Measurements from ENCODE around the gene ERG.

Gene ERG

GRCh38 chr21:38434913-38435533, 63.3 kb downstream of the ERG start:
- DNase-seq (ENCODE audit: low read depth in 2 of 2) = no peak

DNA sequence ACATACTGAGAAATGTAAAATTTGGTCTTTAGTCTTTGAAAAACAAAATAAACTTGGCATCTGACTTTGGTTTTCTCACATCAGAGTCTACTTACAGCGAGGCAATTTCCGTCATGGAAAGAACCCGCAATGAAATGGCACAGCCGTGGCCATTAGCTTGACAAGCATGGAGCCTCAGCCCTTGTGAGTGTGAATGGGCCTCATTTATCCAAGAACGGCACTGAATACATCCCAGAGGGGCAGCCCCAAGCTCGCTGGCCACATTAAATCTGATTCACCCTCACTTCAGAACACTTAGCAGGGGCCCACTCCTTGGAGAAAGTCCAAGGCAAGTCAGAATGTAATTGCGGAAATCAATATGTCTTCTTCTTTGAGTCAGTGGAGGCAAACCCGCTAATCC, 64.8 kb downstream of the ERG start:
- DNase-seq (ENCODE audit: low read depth in 2 of 2) = no peak

DNA sequence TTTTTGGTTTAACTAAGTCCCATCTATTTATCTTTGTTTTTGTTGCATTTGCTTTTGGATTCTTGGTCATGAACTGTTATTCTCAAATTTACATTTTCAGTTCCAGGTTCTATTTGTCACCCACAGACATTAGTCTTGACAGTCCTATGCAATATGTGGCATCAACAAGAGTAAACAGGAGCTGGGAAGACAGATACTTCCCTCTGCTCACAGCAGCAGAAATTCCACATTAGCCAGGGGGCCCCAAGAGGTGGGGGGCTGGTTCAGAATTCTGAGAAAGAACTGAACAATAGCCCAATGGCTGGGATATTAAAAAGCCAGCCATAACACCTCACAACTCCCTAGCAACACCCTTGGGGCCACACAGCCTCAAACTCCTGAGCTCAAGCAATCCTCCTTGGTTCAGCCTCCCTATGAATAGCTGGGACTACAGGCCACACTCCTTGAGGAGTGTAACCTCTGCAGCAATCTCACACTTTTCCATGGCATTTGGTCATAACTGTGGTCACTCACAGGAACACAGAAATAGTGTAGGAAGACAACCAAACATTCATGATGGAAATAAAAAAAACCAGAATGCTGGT, 67.8 kb downstream of the ERG start:
- no peak for DNase-seq (ENCODE audit: low read depth in 2 of 2)

- no peak for DNase-seq (ENCODE audit: low read depth in 2 of 2)
These were observed 69.3 kb downstream of the ERG start for GRCh38 chr21:38429011-38429410.

GRCh38 chr21:38428211-38428610, 70.1 kb downstream of the ERG start:
- no peak for DNase-seq (ENCODE audit: low read depth in 2 of 2)

DNA sequence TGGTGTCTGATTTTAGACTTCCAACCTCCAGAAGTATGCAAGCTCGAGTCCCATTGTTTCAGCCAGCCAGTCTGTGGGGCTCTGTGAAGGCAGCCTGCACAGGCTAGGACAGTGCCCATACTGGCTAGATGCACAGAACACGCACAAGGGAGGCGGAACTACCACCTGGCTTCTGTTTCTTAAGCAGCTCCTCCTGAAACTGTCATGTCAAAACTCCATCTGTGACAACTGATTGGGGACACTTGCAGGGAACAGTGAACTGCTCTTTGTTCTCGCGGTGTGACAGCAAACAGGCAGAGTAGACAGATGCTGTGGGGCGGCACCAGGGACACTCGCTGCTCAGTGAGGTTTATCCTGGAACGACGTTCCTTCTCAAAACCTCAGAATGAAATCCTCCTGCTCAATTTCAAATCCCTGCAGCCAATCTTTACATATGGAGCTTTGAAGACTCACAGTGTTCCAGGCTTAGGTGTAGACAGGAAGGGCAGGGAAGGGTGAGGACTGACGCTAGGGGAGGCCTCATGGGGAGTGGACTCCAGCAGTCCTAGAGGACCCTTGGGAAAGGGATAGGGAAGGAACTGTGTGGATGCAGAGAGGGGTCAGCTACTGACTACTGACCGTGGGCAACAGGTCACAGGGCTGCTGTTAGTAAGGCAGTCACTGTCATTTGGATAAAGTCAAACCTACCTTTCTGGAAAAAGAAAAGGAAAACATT, 73.8 kb downstream of the ERG start:
- no peak for DNase-seq (ENCODE audit: low read depth in 2 of 2)

DNA sequence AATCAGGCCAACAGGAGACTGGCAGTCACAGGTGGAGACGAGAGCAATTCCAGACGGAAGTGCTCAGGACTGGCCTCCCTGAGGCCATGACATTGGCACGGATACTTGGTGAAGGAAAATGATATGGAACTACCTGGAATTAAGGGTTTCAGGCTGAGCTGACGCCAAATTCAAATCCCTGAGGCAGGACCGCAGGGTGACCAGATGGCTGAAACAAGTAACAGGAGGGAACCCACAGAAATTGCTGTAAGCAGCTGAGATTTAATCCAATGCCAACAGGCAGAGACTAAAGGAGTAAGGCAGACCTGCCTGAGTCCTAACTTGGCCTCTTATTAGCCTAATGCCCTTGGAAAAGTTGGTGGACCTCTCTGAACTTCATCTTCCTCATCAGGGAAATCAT, 76.2 kb downstream of the ERG start:
- no peak for DNase-seq (ENCODE audit: low read depth in 2 of 2)

DNA sequence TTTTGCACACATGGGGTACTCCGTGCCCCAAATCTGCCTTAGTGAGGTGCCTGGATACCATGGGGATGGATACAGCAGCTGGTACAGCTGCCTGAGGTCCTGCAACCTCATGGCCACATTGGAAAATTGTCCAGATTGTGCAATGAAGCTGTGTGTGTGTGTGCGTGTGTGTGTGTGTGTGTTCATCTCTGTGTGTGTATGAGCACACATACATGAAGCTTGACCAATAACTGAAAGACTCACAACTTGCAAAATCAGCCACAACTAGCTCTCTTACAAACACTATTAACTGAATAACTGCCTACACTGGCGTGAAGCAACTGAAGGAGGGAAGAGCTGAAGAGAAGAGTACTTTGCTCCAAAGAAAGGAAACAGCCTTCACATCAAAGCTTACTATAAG, 78.1 kb downstream of the ERG start:
- no peak for DNase-seq (ENCODE audit: low read depth in 2 of 2)

- DNase-seq (ENCODE audit: low read depth in 2 of 2) = no peak
These were observed 80.6 kb downstream of the ERG start for GRCh38 chr21:38417726-38418125.

- DNase-seq (ENCODE audit: low read depth in 2 of 2) = no peak
These were observed 81.5 kb downstream of the ERG start for GRCh38 chr21:38416791-38417190.

- DNase-seq (ENCODE audit: low read depth in 2 of 2) = no peak
These were observed 84.2 kb downstream of the ERG start for GRCh38 chr21:38413958-38414548.

GRCh38 chr21:38410466-38410865, 87.8 kb downstream of the ERG start:
- no peak for DNase-seq (ENCODE audit: low read depth in 2 of 2)

- no peak for DNase-seq (ENCODE audit: low read depth in 2 of 2)
These were observed 88.4 kb downstream of the ERG start for GRCh38 chr21:38409907-38410306.

- no peak for DNase-seq (ENCODE audit: low read depth in 2 of 2)
These were observed 94.1 kb downstream of the ERG start for GRCh38 chr21:38404177-38404576.

GRCh38 chr21:38402795-38403194, 95.5 kb downstream of the ERG start:
- no peak for DNase-seq (ENCODE audit: low read depth in 2 of 2)

DNA sequence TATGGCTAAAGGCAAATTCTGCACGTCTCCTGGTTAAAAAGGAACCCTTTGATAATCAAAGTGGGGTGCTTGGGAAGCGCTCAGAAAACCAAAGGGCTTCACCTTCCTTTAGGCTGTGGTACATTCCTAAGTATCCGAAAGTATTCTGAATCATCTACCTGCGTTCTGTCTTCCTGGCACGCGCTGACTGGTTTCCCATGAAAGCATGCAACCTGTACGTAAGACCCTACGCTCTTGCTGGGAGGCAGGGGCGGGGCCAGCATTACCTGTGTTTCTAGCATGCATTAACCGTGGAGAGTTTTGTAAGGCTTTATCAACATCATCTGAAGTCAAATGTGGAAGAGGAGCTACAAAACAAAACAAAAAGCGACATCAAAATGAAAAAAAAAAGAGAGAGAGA, 96.0 kb downstream of the ERG start:
- no peak for DNase-seq (ENCODE audit: low read depth in 2 of 2)

- no peak for DNase-seq (ENCODE audit: low read depth in 2 of 2)
These were observed 96.9 kb downstream of the ERG start for GRCh38 chr21:38401191-38401926.

DNA sequence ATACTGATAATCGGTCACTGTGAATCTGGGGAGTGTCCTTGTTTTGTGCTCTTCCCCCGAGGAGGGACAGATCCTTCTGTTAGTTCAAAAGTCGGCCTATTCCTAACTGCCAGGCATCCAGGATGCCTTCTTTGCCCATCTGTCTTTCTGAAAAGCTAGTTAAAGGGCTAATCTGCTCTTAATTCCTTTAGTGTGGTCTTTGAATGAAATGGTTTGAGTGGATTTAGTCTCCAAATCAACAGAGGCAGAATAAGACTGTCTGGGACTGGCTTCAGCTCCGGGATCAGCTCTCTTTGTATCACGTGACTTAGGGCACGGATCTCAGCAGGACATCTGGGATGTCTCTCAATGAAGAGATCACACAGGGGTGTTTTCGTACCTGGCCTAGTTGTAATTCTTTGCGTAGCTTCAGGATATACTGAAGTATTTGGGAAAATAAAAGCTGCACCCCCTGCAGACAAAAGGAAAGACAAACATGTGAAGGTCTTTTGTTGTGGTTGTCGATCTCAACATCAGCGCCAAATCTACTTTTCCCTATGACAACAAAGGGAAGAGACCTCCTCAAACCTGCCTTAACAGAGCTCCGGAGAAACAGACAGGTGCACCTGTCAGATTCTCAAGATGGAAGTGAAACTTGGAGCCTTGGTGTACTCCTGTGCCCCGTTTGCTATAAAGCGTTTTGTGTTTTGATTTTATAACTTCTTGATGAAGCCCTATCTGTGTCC, 97.9 kb downstream of the ERG start:
- no peak for DNase-seq (ENCODE audit: low read depth in 2 of 2)

DNA sequence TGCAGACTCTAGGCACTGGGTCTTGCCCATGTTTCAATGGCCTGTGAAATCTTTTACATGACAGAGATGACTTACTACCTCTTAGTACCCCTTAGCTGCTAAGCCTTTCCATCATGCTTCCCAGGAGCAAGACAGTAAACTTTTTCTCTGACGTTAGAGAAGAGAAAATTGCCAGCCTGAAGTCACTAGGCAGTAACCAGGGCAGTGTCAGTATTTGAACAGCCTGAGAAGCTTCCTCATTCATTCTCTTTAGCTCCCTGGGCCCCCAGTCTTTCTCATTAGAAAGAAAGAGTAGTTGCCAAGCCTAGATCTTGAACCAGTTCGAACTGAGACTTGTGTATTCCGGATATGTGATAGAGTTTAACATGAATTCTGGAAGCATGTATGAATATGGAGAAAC, 99.2 kb downstream of the ERG start:
- no peak for DNase-seq (ENCODE audit: low read depth in 2 of 2)

GRCh38 chr21:38396325-38396724, 102.0 kb downstream of the ERG start:
- no peak for DNase-seq (ENCODE audit: low read depth in 2 of 2)

DNA sequence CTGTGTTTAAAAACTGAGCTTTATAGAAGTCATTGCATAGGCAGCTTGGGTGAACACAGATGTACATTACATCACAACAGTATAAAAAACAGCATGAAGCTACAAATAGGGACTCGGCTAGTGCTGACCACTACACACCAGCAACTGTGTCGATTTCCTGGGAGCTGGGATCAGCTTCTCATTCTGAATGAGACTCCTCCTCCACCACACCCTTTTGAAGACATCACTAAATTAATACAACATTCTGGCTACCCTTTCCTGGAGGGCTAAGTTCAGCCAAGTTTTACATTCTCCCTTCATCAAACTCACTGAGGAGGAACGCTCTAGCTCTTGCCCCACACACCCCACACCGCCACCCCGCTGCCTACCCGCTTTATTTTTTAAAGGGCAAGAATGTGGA, 102.7 kb downstream of the ERG start:
- no peak for DNase-seq (ENCODE audit: low read depth in 2 of 2)

DNA sequence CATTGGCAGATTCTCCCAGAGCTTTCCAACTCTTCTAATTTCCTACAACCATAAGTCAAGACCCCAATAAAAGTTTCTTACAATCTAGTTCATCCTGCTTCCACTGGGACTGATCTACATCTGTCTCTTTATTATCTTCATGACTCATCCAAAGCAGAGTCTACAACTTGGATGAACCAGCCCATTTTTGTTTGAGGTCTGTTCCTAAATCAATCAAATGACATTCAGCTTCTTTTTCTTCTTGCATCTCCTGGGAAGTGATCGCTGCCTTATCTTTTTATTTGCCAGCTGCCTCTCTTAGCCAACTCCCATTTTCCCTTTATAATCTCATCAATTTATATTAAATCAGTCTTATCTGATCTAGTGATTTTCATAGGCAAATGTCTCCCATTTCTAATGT, 105.6 kb downstream of the ERG start:
- DNase-seq (ENCODE audit: low read depth in 2 of 2) = no peak
